Neural progenitor cell (in vitro differentiated cells): Measurements from ENCODE around the gene ITPR1.

Source experiments
- EZH2 ChIP-seq: fragments of 200-600 bp; sonication (generic); IDR thresholded peaks from 2 replicates; pipeline ENCODE4 v1.6.1; 2017; ENCODE audit warnings: antibody characterized with exemption, mild to moderate bottlenecking, moderate library complexity
- EZH2phosphoT487 ChIP-seq: fragments of 200-600 bp; sonication (generic); IDR thresholded peaks from 2 replicates; pipeline ENCODE4 v1.6.1; 2017; ENCODE audit warnings: antibody characterized with exemption
- TF ChIP-seq, protein P1 (sequence below): fragments of 200-600 bp; sonication (generic); IDR thresholded peaks from 2 replicates; pipeline ENCODE4 v1.5.1; 2017; ENCODE audit warnings: antibody characterized with exemption, mild to moderate bottlenecking

DNA sequence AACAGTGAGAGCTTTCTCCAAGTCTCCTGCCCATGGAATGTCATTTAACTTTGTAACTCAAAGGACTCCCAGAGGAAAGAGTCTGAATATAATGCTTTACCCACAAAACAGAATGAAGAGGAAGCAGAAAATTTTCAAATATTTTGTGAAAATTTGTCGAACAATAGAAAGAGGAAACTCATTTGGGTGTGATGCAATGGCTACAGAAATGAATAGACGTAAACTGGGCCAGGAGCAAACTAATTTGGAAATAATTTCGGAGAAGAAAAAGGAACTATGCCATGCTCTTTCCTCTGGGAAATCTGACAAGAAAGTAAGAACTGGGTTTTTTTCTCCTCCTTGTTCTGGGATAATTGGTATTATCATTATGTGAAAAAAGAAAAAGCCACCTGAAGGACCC is 14.9 kb upstream of the ITPR1 start:
- TF ChIP-seq, protein P1, sequence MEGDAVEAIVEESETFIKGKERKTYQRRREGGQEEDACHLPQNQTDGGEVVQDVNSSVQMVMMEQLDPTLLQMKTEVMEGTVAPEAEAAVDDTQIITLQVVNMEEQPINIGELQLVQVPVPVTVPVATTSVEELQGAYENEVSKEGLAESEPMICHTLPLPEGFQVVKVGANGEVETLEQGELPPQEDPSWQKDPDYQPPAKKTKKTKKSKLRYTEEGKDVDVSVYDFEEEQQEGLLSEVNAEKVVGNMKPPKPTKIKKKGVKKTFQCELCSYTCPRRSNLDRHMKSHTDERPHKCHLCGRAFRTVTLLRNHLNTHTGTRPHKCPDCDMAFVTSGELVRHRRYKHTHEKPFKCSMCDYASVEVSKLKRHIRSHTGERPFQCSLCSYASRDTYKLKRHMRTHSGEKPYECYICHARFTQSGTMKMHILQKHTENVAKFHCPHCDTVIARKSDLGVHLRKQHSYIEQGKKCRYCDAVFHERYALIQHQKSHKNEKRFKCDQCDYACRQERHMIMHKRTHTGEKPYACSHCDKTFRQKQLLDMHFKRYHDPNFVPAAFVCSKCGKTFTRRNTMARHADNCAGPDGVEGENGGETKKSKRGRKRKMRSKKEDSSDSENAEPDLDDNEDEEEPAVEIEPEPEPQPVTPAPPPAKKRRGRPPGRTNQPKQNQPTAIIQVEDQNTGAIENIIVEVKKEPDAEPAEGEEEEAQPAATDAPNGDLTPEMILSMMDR, result no peak
- no peak for TF ChIP-seq EZH2
- TF ChIP-seq EZH2phosphoT487, result no peak
